BJ (cell line): ENCODE measurements around the gene SERPINB12. TPM values are rescaled to one million over a fixed set of nuclear protein-coding genes. Genes with fewer than 3 reads are reported as not detected.

Experiments
- CTCF ChIA-PET: fragments of 350-600 bp; formaldehyde crosslinking; extraction: SDS; loops from one replicate; lab custom pipeline; 2021; ENCODE audit warnings: antibody characterized with exemption, inconsistent platforms; lab: Yijun Ruan, JAX
- POLR2A ChIA-PET: fragments of 300-600 bp; sonication (Branson Sonifier 250); formaldehyde crosslinking; extraction: SDS; loops from one replicate; lab custom pipeline; 2021; ENCODE audit warnings: antibody characterized with exemption; lab: Charles Lee
- DNase-seq: peaks from one replicate; pipeline ENCODE4 v3.0.0-alpha.2; 2011; ENCODE audit warnings: low read depth
- H3K27me3 ChIP-seq: 2 replicates; pipeline ENCODE4 v1.6.0; 2011; ENCODE audit warnings: low read length; ENCODE audit not compliant: control insufficient read depth, insufficient read depth
- H3K36me3 ChIP-seq: 2 replicates; pipeline ENCODE4 v1.5.1; 2011; ENCODE audit warnings: low read length; ENCODE audit not compliant: control insufficient read depth, insufficient read depth
- H3K4me3 ChIP-seq: 2 replicates; pipeline ENCODE4 v1.5.1; 2011; ENCODE audit warnings: low read depth, mild to moderate bottlenecking, control low read depth, low read length
- polyA plus RNA-seq: library from polyadenylated mRNA; depleted of rRNA; stranded (reverse); fragments of >200 nt; gene quantifications from 2 replicates; pipeline ENCODE4 v1.2.3, GENCODE V29; 2011
- TF ChIP-seq, protein P1 (sequence below): IDR thresholded peaks from 2 replicates; pipeline ENCODE4 v1.5.1; 2011; ENCODE audit warnings: low read depth, mild to moderate bottlenecking, control low read depth, inconsistent platforms, low read length, moderate library complexity; ENCODE audit not compliant: insufficient read depth

The SERPINB12 gene
- polyA plus RNA-seq, 1 experiment, result not detected

DNA sequence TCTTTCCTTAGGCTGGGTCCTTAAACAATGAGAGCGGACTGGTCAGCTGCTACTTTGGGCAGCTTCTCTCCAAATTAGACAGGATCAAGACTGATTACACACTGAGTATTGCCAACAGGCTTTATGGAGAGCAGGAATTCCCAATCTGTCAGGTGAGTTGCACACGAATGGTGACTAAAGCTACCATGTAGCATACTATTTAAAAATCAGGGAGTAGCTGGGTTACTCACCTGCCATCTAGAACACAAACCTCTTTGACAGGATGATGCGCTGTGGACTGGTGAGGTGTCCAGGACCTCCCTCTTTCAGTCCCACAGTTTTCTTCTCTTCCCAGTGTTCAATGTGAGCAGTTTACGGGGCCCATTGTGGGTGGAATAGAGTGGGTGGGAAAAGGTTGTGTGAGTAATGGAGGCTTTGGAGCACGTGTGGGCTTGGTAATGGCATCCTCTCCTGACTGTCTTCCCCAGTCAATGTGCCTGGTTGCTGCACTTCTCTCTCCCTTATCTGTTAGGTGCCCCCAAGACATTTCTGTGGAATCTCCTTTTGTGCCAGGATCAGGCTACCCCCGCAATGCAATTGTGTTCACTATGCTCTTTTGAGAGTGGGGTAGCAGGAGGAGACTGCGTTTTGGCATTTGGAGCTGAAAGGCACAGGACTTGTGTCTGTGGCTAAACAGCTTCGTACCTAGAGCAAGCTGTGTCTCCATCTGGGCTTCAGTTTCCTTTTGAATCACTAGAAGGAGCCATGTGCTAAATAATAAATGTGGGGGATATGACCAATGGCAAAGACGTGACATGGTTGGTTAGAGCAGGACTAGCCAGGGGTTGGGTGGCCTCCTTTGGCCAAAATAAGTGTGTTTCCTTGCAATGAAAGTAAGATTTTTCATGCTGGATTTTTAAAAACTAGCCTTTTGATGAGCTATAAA, 17.7 kb downstream of the SERPINB12 start:
- Histone ChIP-seq H3K27me3 (no peaks in the 10 kb centered on the region), H3K36me3 (no peaks in the 10 kb centered on the region), H3K4me3 (no peak overlapping the region)
- ChIA-PET CTCF (interaction anchor here (0.6 to 2.1 kb wide), 4 partner anchors 10 to 182 kb away, joined by 3 to 7 read pairs (median 4); no protein-coding TSS in a partner anchor), POLR2A (no interaction called here)
- TF ChIP-seq, protein P1, sequence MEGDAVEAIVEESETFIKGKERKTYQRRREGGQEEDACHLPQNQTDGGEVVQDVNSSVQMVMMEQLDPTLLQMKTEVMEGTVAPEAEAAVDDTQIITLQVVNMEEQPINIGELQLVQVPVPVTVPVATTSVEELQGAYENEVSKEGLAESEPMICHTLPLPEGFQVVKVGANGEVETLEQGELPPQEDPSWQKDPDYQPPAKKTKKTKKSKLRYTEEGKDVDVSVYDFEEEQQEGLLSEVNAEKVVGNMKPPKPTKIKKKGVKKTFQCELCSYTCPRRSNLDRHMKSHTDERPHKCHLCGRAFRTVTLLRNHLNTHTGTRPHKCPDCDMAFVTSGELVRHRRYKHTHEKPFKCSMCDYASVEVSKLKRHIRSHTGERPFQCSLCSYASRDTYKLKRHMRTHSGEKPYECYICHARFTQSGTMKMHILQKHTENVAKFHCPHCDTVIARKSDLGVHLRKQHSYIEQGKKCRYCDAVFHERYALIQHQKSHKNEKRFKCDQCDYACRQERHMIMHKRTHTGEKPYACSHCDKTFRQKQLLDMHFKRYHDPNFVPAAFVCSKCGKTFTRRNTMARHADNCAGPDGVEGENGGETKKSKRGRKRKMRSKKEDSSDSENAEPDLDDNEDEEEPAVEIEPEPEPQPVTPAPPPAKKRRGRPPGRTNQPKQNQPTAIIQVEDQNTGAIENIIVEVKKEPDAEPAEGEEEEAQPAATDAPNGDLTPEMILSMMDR, result no peak
- DNase-seq, result no peak

DNA sequence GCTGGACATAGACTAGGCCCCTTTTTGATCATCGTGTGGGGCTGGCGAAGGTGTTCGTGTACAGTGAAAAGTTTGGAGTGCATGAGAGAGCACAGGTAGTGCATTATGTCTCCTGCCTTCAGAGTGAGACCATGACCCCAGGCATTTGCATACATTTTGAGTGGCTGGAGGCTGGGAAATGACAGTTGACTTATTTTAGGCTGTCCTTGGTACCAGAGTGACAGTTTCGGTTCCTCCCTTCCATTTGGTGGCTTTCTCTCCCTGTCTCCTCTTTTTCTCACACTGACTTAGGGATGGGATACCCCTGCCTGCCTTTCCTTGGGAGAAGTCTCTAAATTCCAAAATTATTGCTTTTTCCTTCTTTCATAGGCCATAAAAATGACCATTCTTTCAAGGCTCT, 20.1 kb downstream of the SERPINB12 start:
- H3K4me3 ChIP-seq, result no peak overlapping the region
- ChIA-PET POLR2A (no interaction called here), CTCF (interaction anchor here (1.0 kb wide), 1 partner anchor 17 kb away, joined by 3 read pairs; no protein-coding TSS in a partner anchor)
- H3K36me3 ChIP-seq, result no peaks in the 10 kb centered on the region
- no peaks in the 10 kb centered on the region for H3K27me3 ChIP-seq
- no peak for DNase-seq
- TF ChIP-seq, protein P1, result no peak

DNA sequence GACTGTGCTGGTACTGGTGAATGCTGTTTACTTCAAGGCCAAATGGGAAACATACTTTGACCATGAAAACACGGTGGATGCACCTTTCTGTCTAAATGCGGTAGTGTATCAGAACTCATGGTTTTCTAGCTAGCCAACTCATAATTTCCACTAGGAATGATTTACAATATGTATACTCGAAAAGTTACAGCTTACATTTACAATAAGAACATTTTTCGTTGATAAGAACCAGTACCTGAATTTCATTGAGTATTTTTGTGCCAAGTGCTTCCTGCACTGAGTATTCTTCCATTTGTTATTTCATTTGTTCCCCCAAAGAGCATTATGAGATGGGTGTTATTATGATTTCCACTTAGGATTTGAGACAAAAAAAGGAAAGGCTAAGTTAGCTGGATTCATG, 21.9 kb downstream of the SERPINB12 start:
- H3K36me3 ChIP-seq, result no peaks in the 10 kb centered on the region
- POLR2A ChIA-PET, result no interaction called here
- no peak for DNase-seq
- TF ChIP-seq, protein P1, result no peak
- H3K4me3 ChIP-seq, result no peak overlapping the region
- CTCF ChIA-PET, result interaction anchor here (4.0 to 5.8 kb wide), 2 partner anchors 14 to 46 kb away, joined by 33 to 38 read pairs; no protein-coding TSS in a partner anchor
- no peaks in the 10 kb centered on the region for H3K27me3 ChIP-seq

DNA sequence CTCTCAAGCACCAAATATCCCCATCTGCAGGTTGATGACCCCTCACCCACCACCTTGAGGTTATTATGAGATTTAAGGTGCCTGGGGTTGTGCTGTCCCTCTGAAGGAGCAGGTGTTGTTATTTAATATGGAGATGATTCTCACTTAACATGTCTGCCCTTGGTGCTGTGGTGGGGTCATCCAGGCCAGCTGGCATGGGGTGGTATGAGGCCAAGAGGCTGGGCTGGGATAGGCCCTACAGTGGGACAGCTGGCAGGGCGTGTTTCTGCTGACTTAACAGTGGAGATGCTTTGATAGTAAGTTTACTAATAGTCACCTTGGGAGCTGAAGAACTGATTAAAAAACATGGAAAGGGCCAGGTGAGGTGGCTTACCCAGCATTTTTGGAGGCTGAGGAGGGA, 22.4 kb downstream of the SERPINB12 start:
- ChIA-PET CTCF (interaction anchor here (1.5 to 5.8 kb wide), 3 partner anchors 13 to 177 kb away, joined by 3 to 38 read pairs (median 33); no protein-coding TSS in a partner anchor), POLR2A (no interaction called here)
- Histone ChIP-seq H3K36me3 (no peaks in the 10 kb centered on the region), H3K27me3 (no peaks in the 10 kb centered on the region), H3K4me3 (no peak overlapping the region)
- TF ChIP-seq, protein P1, result no peak
- DNase-seq, result no peak

DNA sequence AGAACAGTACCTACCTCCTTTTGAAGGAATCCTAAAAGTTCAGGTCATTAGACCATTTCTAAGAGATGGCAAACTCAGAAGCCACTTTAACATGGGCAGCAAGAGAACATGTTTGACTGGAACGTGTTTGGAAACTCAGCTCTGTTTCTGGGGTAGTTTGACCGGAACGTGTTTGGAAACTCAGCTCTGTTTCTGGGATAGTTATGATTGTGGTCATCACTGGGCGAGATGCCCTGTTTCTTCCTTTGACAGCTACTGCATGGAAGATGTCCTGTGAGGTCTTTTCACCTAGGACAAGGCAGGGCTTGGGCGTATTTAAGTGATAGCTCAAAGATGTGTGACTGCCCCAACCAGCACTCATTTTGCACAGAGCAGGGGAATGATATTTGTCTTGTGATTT, 25.1 kb downstream of the SERPINB12 start:
- no peaks in the 10 kb centered on the region for H3K27me3 ChIP-seq
- ChIA-PET POLR2A (no interaction called here), CTCF (interaction anchor here (0.9 to 5.8 kb wide), 4 partner anchors 10 to 278 kb away, joined by 3 to 38 read pairs (median 18); no protein-coding TSS in a partner anchor)
- H3K36me3 ChIP-seq, result no peaks in the 10 kb centered on the region
- H3K4me3 ChIP-seq, result no peak overlapping the region
- no peak for DNase-seq
- TF ChIP-seq, protein P1, result no peak
